ENCODE results near the gene RSPO3.

Gene RSPO3

DNA sequence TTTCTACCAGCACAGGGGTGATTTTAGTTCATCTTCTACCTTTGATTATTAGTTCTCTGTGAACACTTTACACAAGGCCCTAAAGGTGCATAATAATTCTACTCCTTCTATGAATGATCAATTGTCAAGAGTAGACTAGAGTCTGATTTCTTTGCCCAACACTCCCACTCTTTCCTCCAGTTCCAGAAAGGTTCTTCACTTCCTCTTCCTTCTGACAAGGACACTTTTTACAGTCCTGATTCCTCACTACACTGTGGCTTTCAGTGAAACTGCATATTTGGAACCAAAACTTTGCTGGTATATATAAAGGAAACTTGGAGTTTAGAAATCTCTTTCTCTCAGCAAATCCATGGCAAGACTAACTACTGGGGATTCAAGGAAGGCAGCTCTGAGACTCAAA lies 10.6 kb upstream of the RSPO3 start:
- TF ChIP-seq ZNF239 (tag by site-specific recombination; IDR thresholded peaks at IDR 0.05) (no peak), ZNF398 (tag by site-specific recombination; IDR thresholded peaks at IDR 0.05) (no peak), ZNF837 (tag by site-specific recombination; IDR thresholded peaks at IDR 0.05) (no peak), KLF1 (tag by site-specific recombination; IDR thresholded peaks at IDR 0.05) (no peak), ZNF639 (tag by site-specific recombination; IDR thresholded peaks at IDR 0.05) (no peak), ZNF404 (tag by site-specific recombination; IDR thresholded peaks at IDR 0.05) (no peak), ZSCAN23 (tag by site-specific recombination; IDR thresholded peaks at IDR 0.05) (no peak), ZNF23 (tag by site-specific recombination; IDR thresholded peaks at IDR 0.05; ENCODE audit: borderline replicate concordance) (no peak), ZNF324 (tag by site-specific recombination; IDR thresholded peaks at IDR 0.05) (no peak), ZNF785 (tag by site-specific recombination; IDR thresholded peaks at IDR 0.05) (no peak), IKZF3 (tag by site-specific recombination; IDR thresholded peaks at IDR 0.05) (no peak), ZNF366 (tag by site-specific recombination; conservative IDR thresholded peaks at IDR 0.05) (no peak), ZNF221 (tag by site-specific recombination; IDR thresholded peaks at IDR 0.05; ENCODE audit: borderline replicate concordance) (no peak)
- H3K4me1 ChIP-seq (ENCODE audit: control insufficient read depth, insufficient read depth, low read length), result no peaks in the 10 kb centered on the region
- H3K9me3 ChIP-seq (ENCODE audit: control insufficient read depth, insufficient read depth, low read depth, low read length), result no peaks in the 10 kb centered on the region
- ChIA-PET POLR2A (no interaction called here), CTCF (no interaction called here)
- H3K4me3 ChIP-seq (ENCODE audit: low read depth, low read length), result no peak overlapping the region
- H3K27ac ChIP-seq (ENCODE audit: extremely low read depth, low read depth, low read length), result no peak overlapping the region
- H3K36me3 ChIP-seq (ENCODE audit: control insufficient read depth in 2 of 2, insufficient read depth in 1 of 2, low read length in 2 of 2), result no peaks in the 10 kb centered on the region

- POLR2A ChIA-PET, result no interaction called here
Measured at GRCh38 chr6:127110712-127111111, 7.8 kb upstream of the RSPO3 start.

More at GRCh38 chr6:127110712-127111111, 7.8 kb upstream of the RSPO3 start:
- Histone ChIP-seq H3K27ac (ENCODE audit: extremely low read depth, low read depth, low read length) (no peak overlapping the region), H3K4me1 (ENCODE audit: control insufficient read depth, insufficient read depth, low read length) (no peaks in the 10 kb centered on the region), H3K9me3 (ENCODE audit: control insufficient read depth, insufficient read depth, low read depth, low read length) (no peaks in the 10 kb centered on the region), H3K36me3 (ENCODE audit: control insufficient read depth in 2 of 2, insufficient read depth in 1 of 2, low read length in 2 of 2) (no peaks in the 10 kb centered on the region), H3K4me3 (ENCODE audit: low read depth, low read length) (no peak overlapping the region)
- CTCF ChIA-PET, result interaction anchor here (0.6 to 1.3 kb wide), 4 partner anchors 10 to 940 kb away, joined by 3 to 5 read pairs (median 4); no protein-coding TSS in a partner anchor
- TF ChIP-seq ZNF146 (tag by site-specific recombination; IDR thresholded peaks at IDR 0.05) (no peak), SP7 (tag by site-specific recombination; IDR thresholded peaks at IDR 0.05) (no peak), ZNF366 (tag by site-specific recombination; conservative IDR thresholded peaks at IDR 0.05) (no peak), ZNF10 (tag by site-specific recombination; IDR thresholded peaks at IDR 0.05) (no peak), BCL11A (tag by site-specific recombination; IDR thresholded peaks at IDR 0.05; ENCODE audit: low read depth) (no peak), ZNF645 (tag by site-specific recombination; IDR thresholded peaks at IDR 0.05) (no peak), ZNF776 (tag by site-specific recombination; IDR thresholded peaks at IDR 0.05; ENCODE audit: borderline replicate concordance) (no peak)
- TF ChIP-seq, protein P1, sequence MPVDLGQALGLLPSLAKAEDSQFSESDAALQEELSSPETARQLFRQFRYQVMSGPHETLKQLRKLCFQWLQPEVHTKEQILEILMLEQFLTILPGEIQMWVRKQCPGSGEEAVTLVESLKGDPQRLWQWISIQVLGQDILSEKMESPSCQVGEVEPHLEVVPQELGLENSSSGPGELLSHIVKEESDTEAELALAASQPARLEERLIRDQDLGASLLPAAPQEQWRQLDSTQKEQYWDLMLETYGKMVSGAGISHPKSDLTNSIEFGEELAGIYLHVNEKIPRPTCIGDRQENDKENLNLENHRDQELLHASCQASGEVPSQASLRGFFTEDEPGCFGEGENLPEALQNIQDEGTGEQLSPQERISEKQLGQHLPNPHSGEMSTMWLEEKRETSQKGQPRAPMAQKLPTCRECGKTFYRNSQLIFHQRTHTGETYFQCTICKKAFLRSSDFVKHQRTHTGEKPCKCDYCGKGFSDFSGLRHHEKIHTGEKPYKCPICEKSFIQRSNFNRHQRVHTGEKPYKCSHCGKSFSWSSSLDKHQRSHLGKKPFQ (tag by site-specific recombination; IDR thresholded peaks at IDR 0.05), result no peak

All from HEK293 (cell line).